HG03135 (cell line): ENCODE results near the gene COQ8A.
"Not testable (repeated sequence)": the region's sequence is repeated elsewhere in the genome, so short reads cannot be mapped to it uniquely, and the experiment has no call there.

Source experiments
- ATAC-seq: cut with Tn5 transposase; IDR thresholded peaks from one replicate; pipeline ENCODE4 v1.9.1; 2021; ENCODE audit warnings: mild to moderate bottlenecking, moderate library complexity; ENCODE audit not compliant: unreplicated experiment

The COQ8A gene

GRCh38 chr1:226983247-226983991, 43.3 kb downstream of the COQ8A start:
- ATAC-seq: no peak

GRCh38 chr1:226983992-226984364, 43.9 kb downstream of the COQ8A start:
- no peak for ATAC-seq

GRCh38 chr1:226984521-226985238, 44.6 kb downstream of the COQ8A start:
- no peak for ATAC-seq

GRCh38 chr1:226985239-226985838, 45.2 kb downstream of the COQ8A start:
- no peak for ATAC-seq

- ATAC-seq: no peak
Observed at GRCh38 chr1:226985839-226986463, 45.9 kb downstream of the COQ8A start.

- ATAC-seq: no peak
Observed at GRCh38 chr1:226986496-226987178, 46.5 kb downstream of the COQ8A start.

- no peak for ATAC-seq
Observed at GRCh38 chr1:226987179-226987536, 47.1 kb downstream of the COQ8A start.

- no peak for ATAC-seq
Observed at GRCh38 chr1:226987623-226988333, 47.7 kb downstream of the COQ8A start.

- ATAC-seq: no peak
Observed at GRCh38 chr1:226988334-226988666, 48.2 kb downstream of the COQ8A start.

- ATAC-seq: no peak
Observed at GRCh38 chr1:226989085-226989920, 49.2 kb downstream of the COQ8A start.

- ATAC-seq: peak; percentile 68
Observed at GRCh38 chr1:226990133-226990716, 50.1 kb downstream of the COQ8A start.

GRCh38 chr1:226991920-226992319, 51.8 kb downstream of the COQ8A start:
- ATAC-seq: no peak

- ATAC-seq: no peak
Observed at GRCh38 chr1:226993814-226994585, 53.9 kb downstream of the COQ8A start.

GRCh38 chr1:226994586-226995364, 54.7 kb downstream of the COQ8A start:
- no peak for ATAC-seq

- ATAC-seq: peak; percentile 93
Observed at GRCh38 chr1:226995365-226996332, 55.6 kb downstream of the COQ8A start.

GRCh38 chr1:226999579-226999978, 59.5 kb downstream of the COQ8A start:
- not testable (repeated sequence) for ATAC-seq
